ENCODE measurements around the gene NNAT.

DNA sequence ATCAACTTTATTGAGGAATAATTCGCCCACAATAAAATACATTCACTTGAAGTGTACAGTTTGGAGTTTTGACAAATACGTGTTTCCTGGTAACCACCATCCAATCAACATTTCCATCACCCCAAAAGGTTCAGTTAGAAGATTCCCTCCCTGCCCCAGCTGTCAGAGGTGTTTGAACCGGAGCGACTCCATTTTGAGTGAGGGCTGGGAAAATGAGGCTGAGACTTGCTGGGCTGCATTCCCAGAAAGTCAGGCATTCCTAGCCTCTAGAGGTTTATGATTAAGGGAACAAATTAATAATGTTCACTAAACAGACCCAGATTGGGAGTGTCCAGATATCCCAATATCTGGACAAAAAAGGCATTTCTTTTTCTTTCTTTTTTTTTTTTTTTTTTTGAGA, 39.6 kb downstream of the NNAT start:
- TF ChIP-seq CTCF (IDR thresholded peaks at IDR 0.05; ENCODE audit: poor library complexity, severe bottlenecking): no peak
- TF ChIP-seq EP300 (conservative IDR thresholded peaks at IDR 0.05; ENCODE audit: poor library complexity, severe bottlenecking): no peak
- TF ChIP-seq MXI1 (conservative IDR thresholded peaks at IDR 0.05; ENCODE audit: poor library complexity, severe bottlenecking): no peak
- no peak for TF ChIP-seq POLR2AphosphoS5 (IDR thresholded peaks at IDR 0.05)

Data from neural cell (in vitro differentiated cells).